Mesothelial cell of epicardium (in vitro differentiated cells): ENCODE results near the gene NOTCH1. TPM values are rescaled to one million over a fixed set of nuclear protein-coding genes. Genes with fewer than 3 reads are reported as not detected.
A peak's percentile ranks its signal among the peaks of the same experiment; 100 is the strongest.

ENCODE experiments used
- DNase-seq, 2 experiments: peaks; one replicate each; pipeline ENCODE4 v3.0.0; 2021; ENCODE audit warnings: low spot score in 2 of 2; ENCODE audit not compliant: unreplicated experiment in 2 of 2
- H3K27ac Mint-ChIP-seq: 2 replicates; pipeline ENCODE4 v1.8.0; 2021; ENCODE audit warnings: mixed read lengths
- H3K27me3 Mint-ChIP-seq: 2 replicates; pipeline ENCODE4 v1.8.0; 2021; ENCODE audit warnings: low read depth, mixed read lengths
- H3K36me3 Mint-ChIP-seq: 2 replicates; pipeline ENCODE4 v1.8.0; 2021; ENCODE audit warnings: mixed read lengths
- H3K4me1 Mint-ChIP-seq: 2 replicates; pipeline ENCODE4 v1.8.0; 2021; ENCODE audit warnings: mixed read lengths
- H3K4me3 Mint-ChIP-seq: 2 replicates; pipeline ENCODE4 v1.8.0; 2021; ENCODE audit warnings: mild to moderate bottlenecking, moderate library complexity, mixed read lengths
- H3K9me3 Mint-ChIP-seq: 2 replicates; pipeline ENCODE4 v1.8.0; 2021; ENCODE audit warnings: mixed read lengths
- total RNA-seq: library from RNA; stranded (reverse); gene quantifications from 3 replicates; pipeline ENCODE4 v1.2.1, GENCODE V29; 2021
- TF ChIP-seq, protein P1 (sequence below): fragments of 200-600 bp; sonication (generic); IDR thresholded peaks from one replicate; pipeline ENCODE4 v1.5.0; 2021; ENCODE audit warnings: antibody characterized with exemption; ENCODE audit not compliant: unreplicated experiment

NOTCH1 gene
- total RNA-seq, 1 donor from 2014 or later = 107 TPM

DNA sequence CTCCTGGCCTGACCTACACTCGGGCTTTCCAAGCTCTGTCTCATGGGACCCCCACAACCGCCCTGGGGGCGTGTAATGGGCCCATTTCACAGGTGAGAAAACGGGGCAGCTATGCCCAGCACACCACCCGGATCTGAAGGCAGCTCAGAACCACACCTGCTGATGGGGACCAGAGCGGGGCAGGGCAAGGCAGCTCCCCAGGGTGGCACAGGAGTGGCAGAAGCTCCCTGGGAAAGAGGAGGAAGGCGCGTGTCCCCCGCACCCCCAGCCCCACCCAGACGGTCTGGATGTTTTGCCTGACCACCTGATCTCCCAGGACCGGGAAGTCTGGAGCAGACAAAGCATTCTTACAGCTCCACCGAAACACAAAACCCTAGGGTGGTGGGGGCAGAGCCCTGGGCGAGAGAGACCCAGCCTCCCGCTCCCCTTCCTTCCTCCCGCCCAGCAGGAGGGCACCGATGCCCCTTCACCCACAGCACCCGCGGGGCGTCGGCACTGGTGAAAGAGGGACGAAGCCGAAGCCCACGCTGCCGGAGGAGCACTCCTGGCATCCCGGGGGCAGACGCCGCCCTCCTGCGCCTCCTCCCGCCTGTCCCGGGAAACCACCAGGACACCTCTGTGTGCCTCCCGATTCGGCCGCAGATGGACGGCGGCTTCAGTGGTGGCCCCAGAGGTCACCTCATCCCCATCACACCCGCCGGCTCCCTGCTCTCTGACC, 14.5 kb downstream of the NOTCH1 start:
- no peak for DNase-seq
- H3K4me3 Mint-ChIP-seq = no peak overlapping the region
- H3K27me3 Mint-ChIP-seq = no peaks in the 10 kb centered on the region
- no peaks in the 10 kb centered on the region for H3K9me3 Mint-ChIP-seq
- TF ChIP-seq, protein P1, sequence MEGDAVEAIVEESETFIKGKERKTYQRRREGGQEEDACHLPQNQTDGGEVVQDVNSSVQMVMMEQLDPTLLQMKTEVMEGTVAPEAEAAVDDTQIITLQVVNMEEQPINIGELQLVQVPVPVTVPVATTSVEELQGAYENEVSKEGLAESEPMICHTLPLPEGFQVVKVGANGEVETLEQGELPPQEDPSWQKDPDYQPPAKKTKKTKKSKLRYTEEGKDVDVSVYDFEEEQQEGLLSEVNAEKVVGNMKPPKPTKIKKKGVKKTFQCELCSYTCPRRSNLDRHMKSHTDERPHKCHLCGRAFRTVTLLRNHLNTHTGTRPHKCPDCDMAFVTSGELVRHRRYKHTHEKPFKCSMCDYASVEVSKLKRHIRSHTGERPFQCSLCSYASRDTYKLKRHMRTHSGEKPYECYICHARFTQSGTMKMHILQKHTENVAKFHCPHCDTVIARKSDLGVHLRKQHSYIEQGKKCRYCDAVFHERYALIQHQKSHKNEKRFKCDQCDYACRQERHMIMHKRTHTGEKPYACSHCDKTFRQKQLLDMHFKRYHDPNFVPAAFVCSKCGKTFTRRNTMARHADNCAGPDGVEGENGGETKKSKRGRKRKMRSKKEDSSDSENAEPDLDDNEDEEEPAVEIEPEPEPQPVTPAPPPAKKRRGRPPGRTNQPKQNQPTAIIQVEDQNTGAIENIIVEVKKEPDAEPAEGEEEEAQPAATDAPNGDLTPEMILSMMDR = no peak
- peaks cover 17% of the 10 kb centered on the region for H3K4me1 Mint-ChIP-seq
- H3K27ac Mint-ChIP-seq = peak overlapping the region; percentile 30
- no peaks in the 10 kb centered on the region for H3K36me3 Mint-ChIP-seq

DNA sequence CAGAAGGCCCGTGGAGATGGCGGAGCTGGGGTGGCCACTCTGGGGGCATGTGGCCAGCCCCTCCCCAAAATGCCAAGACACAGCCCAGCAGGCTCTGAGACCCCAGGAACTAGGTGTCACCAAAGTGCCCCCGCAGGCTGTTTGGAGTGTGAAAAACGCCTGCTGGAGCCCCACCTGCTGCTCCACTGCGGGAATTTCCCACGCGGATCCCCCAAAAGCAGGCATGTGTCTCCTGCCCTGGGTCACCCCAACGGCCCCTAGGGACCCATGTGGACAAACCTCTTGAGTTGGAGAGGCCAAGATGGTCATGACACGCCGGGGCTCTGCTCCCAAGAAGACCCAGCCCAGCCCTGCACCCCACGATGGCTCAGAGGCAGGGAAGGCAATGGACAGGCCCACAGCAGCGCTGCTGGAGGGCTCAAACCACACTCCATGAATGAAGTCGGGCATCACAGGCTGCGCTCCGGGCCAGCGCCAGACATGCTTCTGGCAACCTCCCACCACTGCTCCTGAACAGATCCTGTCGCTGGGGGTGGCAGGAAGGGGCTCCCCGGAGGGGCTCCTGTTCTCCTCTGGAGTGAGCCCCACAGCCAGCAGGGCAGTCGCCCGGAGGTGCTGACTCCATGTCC, 15.3 kb downstream of the NOTCH1 start:
- H3K27me3 Mint-ChIP-seq = no peaks in the 10 kb centered on the region
- no peak overlapping the region for H3K27ac Mint-ChIP-seq
- no peaks in the 10 kb centered on the region for H3K9me3 Mint-ChIP-seq
- DNase-seq = no peak
- no peaks in the 10 kb centered on the region for H3K36me3 Mint-ChIP-seq
- peaks cover 17% of the 10 kb centered on the region for H3K4me1 Mint-ChIP-seq
- H3K4me3 Mint-ChIP-seq = no peak overlapping the region
- TF ChIP-seq, protein P1 = no peak

DNA sequence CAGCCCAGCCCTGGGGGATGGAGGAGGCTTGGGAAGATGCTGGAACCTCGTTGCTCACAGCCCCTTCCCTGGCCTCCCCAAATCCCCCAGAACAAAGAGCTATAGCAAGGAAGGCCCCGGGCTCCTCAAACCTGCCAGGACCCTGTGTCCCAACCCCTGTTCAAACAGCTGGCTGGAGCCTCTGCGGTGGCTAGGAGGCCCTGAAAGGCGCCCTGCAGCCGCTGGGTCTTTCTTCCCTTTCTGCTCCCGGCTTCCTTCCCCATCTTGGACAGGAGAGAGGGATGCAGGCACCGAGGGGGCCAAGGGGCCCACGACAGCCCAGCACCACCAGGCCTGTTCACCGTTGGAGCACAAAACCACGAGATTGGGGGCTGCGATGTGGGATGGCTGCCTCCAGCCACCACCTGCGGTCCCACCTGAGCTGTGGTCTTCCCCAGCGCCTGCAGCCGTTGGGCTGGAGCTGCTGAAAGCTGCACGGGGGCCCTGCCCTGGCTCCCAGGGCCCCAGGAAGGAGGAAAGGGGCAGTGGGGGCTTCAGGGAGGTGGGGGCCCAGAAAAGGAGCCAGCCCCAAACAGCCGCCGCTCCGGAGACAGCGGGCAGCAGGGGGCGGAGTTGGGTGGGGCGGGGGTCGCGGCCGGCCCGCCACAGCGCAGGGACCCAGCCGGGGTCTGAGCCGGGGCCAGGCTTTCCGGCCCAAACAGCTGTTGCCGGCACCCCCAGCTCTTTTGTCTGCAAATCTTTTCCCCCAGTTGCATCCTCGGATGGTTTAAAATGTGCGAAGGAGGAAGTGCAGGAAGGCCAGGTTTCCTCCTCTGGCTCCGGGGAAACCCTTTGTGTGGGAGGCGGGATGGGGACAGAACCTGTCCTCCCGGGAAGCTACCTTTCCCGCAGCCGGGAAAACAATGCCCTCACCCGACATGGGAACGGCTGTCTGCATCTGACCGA, 16.1 kb downstream of the NOTCH1 start:
- no peak for DNase-seq
- peaks cover 17% of the 10 kb centered on the region for H3K4me1 Mint-ChIP-seq
- no peaks in the 10 kb centered on the region for H3K9me3 Mint-ChIP-seq
- no peaks in the 10 kb centered on the region for H3K27me3 Mint-ChIP-seq
- no peak overlapping the region for H3K27ac Mint-ChIP-seq
- TF ChIP-seq, protein P1 = no peak
- no peak overlapping the region for H3K4me3 Mint-ChIP-seq
- H3K36me3 Mint-ChIP-seq = no peaks in the 10 kb centered on the region

DNA sequence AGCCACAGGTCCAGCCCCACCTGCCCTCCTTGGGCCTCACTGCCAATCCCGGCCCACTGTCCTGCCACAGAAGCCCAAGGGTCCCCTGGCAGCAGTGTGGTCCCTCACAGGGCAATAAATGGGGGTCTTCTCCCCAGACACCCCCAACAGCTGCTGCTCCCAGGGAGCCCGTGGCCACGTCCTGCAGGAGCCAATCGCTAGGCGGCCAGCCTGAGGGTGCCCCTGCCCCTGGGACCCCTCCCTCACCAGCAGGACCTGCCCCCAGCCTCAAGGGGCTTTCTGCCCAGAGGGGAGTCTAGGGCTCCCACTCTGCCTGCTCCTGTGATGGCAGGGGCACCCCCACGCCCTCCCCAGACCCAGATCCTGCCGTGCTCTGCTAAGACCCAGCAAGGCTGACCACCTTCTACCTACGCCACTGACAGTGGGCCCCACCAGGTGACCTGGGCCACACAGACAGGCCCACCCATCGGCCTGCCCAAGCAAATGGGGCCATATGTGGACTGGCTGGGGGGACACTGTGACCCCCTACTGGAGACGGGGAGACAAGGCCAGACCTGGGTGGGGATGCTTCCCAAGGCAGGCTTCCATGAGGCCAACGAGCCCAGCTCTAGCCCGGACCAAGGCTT, 17.0 kb downstream of the NOTCH1 start:
- peak overlapping the region; percentile 30 for H3K27ac Mint-ChIP-seq
- no peaks in the 10 kb centered on the region for H3K36me3 Mint-ChIP-seq
- no peak for DNase-seq
- H3K9me3 Mint-ChIP-seq = no peaks in the 10 kb centered on the region
- TF ChIP-seq, protein P1 = no peak
- no peaks in the 10 kb centered on the region for H3K27me3 Mint-ChIP-seq
- peaks cover 17% of the 10 kb centered on the region for H3K4me1 Mint-ChIP-seq
- no peak overlapping the region for H3K4me3 Mint-ChIP-seq
